Mononuclear cell (primary cell): Measurements from ENCODE around the gene DLG5. TPM values are rescaled to one million over a fixed set of nuclear protein-coding genes. Genes with fewer than 3 reads are reported as not detected.

Experiments
- H3K27me3 ChIP-seq: 2 replicates; pipeline ENCODE4 v1.6.0; 2011; ENCODE audit warnings: low read length, control low read depth; ENCODE audit not compliant: insufficient read depth
- H3K4me1 ChIP-seq: 2 replicates; pipeline ENCODE4 v1.5.1; 2011; ENCODE audit warnings: mild to moderate bottlenecking, low read length, control low read depth; ENCODE audit not compliant: insufficient read depth
- H3K4me3 ChIP-seq: 2 replicates; pipeline ENCODE4 v1.5.1; 2011; ENCODE audit warnings: mild to moderate bottlenecking, low read length, moderate library complexity
- H3K9me3 ChIP-seq: 2 replicates; pipeline ENCODE4 v1.5.1; 2011; ENCODE audit warnings: low read depth, mild to moderate bottlenecking, control low read depth, low read length
- total RNA-seq: library from RNA; depleted of rRNA; stranded (reverse); fragments of >200 nt; gene quantifications from one replicate; pipeline ENCODE4 v1.2.3, GENCODE V29; 2012

Gene DLG5
- total RNA-seq, 1 donor = 3.7 TPM

DNA sequence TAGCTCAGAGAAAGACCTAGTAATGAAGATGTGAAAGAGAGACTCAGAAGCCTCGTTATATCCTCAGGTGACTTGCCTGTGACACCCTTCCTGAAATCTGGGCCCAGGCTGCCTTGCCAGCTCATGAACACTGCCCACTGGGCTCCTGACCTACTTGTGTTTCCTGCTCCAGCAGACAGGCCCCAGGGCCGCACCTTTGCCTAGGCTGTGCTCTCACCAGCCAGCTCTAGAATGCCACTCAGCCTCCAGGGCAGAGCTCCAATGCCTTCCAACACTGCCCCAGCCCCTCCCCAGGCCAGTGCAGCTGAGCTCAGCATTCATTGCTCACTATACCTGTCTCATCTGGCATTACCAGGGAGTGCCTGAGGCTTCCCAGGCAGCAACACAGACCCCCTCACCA is 94.3 kb downstream of the DLG5 start:
- Histone ChIP-seq H3K27me3 (no peaks in the 10 kb centered on the region), H3K9me3 (no peaks in the 10 kb centered on the region), H3K4me1 (peaks cover 14% of the 10 kb centered on the region), H3K4me3 (no peak overlapping the region)

- H3K4me3 ChIP-seq = no peak overlapping the region
- no peaks in the 10 kb centered on the region for H3K9me3 ChIP-seq
- no peaks in the 10 kb centered on the region for H3K4me1 ChIP-seq
- no peaks in the 10 kb centered on the region for H3K27me3 ChIP-seq
Observed at GRCh38 chr10:77829356-77829755, 97.2 kb downstream of the DLG5 start.

DNA sequence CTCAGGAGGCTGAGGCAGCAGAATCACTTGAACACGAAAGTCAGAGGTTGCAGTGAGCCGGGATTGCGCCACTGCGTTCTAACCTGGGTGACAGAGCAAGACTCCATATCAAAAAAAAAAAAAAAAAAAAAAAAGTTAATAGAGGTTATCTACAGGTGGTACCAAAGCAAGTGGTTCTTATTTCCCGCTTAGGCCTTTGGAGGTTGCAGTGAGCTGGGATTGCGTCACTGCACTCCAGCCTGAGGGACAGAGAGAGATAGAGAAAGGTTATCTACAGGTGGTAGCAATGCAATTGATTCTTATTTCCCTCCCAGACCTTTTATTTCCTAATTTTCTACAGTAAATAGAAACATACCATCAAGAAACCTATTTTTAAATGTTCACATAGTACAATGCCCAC is 98.2 kb downstream of the DLG5 start:
- no peaks in the 10 kb centered on the region for H3K4me1 ChIP-seq
- H3K9me3 ChIP-seq = no peaks in the 10 kb centered on the region
- no peak overlapping the region for H3K4me3 ChIP-seq
- no peaks in the 10 kb centered on the region for H3K27me3 ChIP-seq

GRCh38 chr10:77827366-77827765 is 99.2 kb downstream of the DLG5 start:
- H3K4me3 ChIP-seq = no peak overlapping the region
- H3K4me1 ChIP-seq = no peaks in the 10 kb centered on the region
- H3K9me3 ChIP-seq = no peaks in the 10 kb centered on the region
- H3K27me3 ChIP-seq = no peaks in the 10 kb centered on the region

DNA sequence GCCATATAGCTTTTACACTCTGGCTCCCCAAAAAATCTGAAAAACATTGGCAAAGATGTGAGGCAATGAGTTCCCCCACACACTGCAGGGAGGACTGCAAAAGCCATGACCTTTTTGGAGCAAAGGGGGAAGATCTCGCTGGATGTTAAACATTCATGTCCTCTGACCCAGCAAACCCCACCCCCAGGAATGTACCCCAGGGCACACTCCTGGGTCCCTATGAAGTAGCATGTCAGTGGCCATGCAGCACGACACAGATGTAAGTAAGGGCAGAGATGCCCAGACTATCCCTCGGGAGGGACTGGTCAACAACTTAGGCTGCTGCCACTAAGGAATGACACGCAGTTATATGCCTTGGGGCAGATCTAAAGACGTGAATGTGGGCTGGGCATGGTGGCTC is 100.6 kb downstream of the DLG5 start:
- no peaks in the 10 kb centered on the region for H3K27me3 ChIP-seq
- H3K4me1 ChIP-seq = no peaks in the 10 kb centered on the region
- no peak overlapping the region for H3K4me3 ChIP-seq
- no peaks in the 10 kb centered on the region for H3K9me3 ChIP-seq

DNA sequence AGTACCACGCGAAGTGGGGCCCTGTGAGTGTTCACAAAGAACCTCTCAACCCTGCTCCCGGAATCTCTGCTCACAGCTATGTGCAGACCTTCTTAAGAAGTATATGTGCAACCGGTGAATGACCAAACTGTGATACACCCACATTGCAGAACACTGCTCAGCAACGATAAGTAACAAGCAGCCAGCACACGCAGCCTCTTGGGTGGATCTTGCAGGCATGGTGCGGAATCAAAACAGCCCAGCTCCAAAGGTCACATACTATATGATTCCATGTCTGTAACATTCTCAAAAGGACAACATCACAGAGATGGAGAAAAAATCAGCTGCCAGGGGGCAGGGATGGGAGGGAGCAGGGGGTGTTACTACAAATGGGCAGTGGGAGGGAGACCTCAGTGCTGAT is 101.6 kb downstream of the DLG5 start:
- Histone ChIP-seq H3K4me3 (no peak overlapping the region), H3K9me3 (no peaks in the 10 kb centered on the region), H3K27me3 (no peaks in the 10 kb centered on the region), H3K4me1 (no peaks in the 10 kb centered on the region)

- no peaks in the 10 kb centered on the region for H3K27me3 ChIP-seq
- no peak overlapping the region for H3K4me3 ChIP-seq
- no peaks in the 10 kb centered on the region for H3K9me3 ChIP-seq
Observed at GRCh38 chr10:77823811-77824542, 102.6 kb downstream of the DLG5 start.

GRCh38 chr10:77821551-77821950 is 105.0 kb downstream of the DLG5 start:
- no peaks in the 10 kb centered on the region for H3K27me3 ChIP-seq
- H3K4me1 ChIP-seq = no peaks in the 10 kb centered on the region

More at GRCh38 chr10:77823811-77824542, 102.6 kb downstream of the DLG5 start:
- no peaks in the 10 kb centered on the region for H3K4me1 ChIP-seq

DNA sequence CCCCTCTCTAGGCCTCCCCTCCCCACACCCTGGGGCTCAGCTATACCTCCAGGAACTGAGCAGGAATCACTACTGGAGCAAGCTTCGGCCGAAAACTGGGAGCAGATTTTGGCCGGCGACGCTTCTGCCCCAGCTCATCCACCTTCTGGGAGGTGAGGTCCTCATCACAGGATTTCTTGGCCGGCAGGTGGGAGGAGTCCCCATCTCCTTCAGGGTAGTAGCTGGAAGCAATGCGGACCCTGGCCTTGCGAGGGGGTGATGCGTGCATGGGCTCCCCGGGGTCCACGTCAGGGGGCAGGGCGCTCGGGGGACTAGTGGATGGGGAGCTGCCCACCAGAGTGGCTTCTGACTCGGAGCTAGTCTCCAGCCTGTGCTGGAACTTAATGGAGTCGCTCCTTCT is 105.5 kb downstream of the DLG5 start:
- H3K9me3 ChIP-seq = no peaks in the 10 kb centered on the region
- no peaks in the 10 kb centered on the region for H3K4me1 ChIP-seq
- H3K27me3 ChIP-seq = no peaks in the 10 kb centered on the region
- no peak overlapping the region for H3K4me3 ChIP-seq

More at GRCh38 chr10:77821551-77821950, 105.0 kb downstream of the DLG5 start:
- Histone ChIP-seq H3K4me3 (no peak overlapping the region), H3K9me3 (no peaks in the 10 kb centered on the region)

GRCh38 chr10:77820349-77820748 is 106.2 kb downstream of the DLG5 start:
- Histone ChIP-seq H3K4me1 (no peaks in the 10 kb centered on the region), H3K27me3 (no peaks in the 10 kb centered on the region), H3K9me3 (no peaks in the 10 kb centered on the region), H3K4me3 (no peak overlapping the region)

DNA sequence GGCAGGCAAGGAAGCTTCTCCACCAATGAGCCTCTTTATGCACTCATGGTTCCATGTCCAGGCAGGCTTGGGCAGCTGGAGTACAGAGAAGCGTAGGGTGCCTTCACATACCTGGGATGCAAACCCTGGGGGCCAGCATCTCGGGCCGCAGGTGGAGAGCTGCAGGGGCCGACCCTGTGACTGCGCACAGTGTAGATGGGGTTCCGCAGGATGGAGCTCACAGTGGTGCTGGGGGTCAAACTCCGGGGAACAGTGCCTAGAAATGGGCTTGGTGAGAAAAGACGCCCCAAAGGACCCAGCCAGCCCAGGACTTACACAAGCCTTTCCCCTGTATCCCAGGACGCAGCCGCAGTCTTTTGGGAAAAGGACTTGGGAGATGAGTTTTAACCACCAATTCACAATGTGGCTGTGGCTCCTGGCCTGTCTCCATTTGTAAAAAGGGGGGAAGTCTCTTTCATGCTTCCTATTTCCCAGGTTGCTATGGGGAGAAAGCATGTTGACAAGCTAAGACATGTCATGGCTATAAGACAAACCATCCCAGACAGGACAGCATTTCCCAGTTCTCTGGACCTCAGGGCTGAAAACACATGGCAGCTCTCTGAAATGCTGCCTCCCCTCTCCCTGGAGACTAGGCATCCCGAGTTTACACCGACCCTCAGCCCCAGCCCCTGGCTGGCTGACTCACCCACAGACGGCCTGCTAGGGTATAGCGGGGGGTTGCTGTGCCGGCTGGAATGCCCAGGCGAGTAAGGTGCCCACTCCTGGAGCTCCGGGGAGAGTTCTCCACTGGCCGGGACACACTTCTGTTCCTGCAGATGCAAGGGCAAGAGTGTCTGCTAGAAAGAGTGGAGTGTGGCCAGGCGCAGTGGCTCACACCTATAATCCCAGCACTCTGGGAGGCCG is 107.1 kb downstream of the DLG5 start:
- no peaks in the 10 kb centered on the region for H3K27me3 ChIP-seq
- H3K4me1 ChIP-seq = no peaks in the 10 kb centered on the region
- H3K4me3 ChIP-seq = no peak overlapping the region
- H3K9me3 ChIP-seq = no peaks in the 10 kb centered on the region

DNA sequence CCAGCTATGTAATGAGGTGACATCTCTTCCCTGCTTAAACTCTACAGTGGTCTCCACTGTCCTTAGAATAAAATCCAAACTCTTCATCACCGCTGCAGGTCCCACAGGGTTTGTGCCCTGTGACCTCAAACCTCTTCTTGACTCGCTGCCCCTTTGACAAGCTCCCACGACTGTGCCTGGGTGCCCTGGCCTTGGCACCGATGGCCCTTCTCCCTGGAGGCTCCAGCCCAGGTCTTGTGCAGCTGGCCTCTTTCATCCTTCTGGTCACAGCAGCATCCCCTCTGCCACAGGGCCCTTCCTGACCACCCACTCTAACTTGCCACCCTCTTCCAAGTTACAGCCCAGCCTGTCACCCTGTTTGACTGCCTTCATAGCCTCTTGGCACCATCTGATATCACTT is 108.2 kb downstream of the DLG5 start:
- H3K4me3 ChIP-seq = no peak overlapping the region
- no peaks in the 10 kb centered on the region for H3K4me1 ChIP-seq
- H3K9me3 ChIP-seq = no peaks in the 10 kb centered on the region
- no peaks in the 10 kb centered on the region for H3K27me3 ChIP-seq

GRCh38 chr10:77817541-77817940 is 109.0 kb downstream of the DLG5 start:
- no peak overlapping the region for H3K4me3 ChIP-seq
- H3K27me3 ChIP-seq = no peaks in the 10 kb centered on the region
- H3K4me1 ChIP-seq = no peaks in the 10 kb centered on the region
- H3K9me3 ChIP-seq = no peaks in the 10 kb centered on the region

DNA sequence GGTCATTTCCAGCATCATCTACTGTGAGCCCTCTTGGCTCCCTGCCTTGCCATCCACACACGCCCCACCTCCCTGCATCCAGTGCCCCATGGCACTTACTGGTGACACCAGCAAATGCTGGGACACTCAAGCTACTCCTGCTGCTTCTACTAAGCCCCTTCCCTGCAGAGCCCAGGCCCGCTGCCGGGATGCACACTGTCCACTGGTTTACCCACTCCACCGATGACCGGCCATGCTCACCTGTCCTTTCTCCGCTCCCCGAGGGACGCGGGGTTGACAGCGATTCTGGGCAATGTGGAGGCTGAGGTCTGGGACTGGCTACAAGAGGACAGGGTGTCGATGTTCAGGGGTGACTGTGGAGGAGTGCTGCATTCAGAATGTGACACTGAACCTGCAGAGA is 110.2 kb downstream of the DLG5 start:
- H3K9me3 ChIP-seq = no peaks in the 10 kb centered on the region
- no peak overlapping the region for H3K4me3 ChIP-seq
- no peaks in the 10 kb centered on the region for H3K27me3 ChIP-seq
- no peaks in the 10 kb centered on the region for H3K4me1 ChIP-seq

- H3K27me3 ChIP-seq = no peaks in the 10 kb centered on the region
- H3K9me3 ChIP-seq = no peaks in the 10 kb centered on the region
- H3K4me1 ChIP-seq = no peaks in the 10 kb centered on the region
- no peak overlapping the region for H3K4me3 ChIP-seq
Observed at GRCh38 chr10:77812741-77813140, 113.8 kb downstream of the DLG5 start.
